Measurements from ENCODE around the gene OR4D11.
"Not testable (repeated sequence)": the region's sequence is repeated elsewhere in the genome, so short reads cannot be mapped to it uniquely, and the experiment has no call there.

OR4D11 gene

DNA sequence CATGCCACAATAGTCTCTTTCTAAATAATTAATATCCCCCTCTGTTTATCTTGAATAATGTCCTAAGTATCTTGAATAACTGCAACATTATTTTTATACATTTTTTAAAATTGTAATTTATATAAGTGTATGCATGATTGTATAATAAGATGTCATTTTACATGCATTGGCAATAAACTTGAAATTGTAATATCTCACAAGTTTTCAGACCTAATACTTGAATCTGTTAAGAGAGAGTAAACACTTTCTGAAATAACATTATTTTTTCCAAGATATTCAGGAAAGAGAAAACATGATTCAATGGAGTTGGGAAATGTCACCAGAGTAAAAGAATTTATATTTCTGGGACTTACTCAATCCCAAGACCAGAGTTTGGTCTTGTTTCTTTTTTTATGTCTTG is at the start of gene OR4D11:
Gene OR4D11, plus strand, starts transcription at position 301 of the 400 bp plus-strand sequence. Its CDS starts 0 bp downstream, at position 301.
- DNase-seq, result no peak

DNA sequence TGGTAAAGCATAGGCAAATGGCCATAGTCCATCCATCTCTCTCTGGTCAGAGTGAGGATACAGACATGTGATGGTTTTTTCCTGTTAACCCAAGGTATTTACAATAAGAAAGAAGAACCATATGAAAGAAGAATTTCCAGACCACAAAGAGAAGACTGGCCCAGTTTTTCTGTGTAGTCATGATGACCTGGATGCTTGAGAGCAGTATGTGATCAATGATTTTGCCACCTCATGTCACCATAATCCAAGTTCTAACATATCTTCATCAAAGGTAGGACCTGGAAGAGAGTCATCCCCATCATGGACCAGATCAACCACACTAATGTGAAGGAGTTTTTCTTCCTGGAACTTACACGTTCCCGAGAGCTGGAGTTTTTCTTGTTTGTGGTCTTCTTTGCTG is 46.7 kb upstream of the OR4D11 start, which contains the start of gene OR4D6:
Gene OR4D6, plus strand, starts transcription at position 301 of the 400 bp plus-strand sequence. Its CDS starts 0 bp downstream, at position 301.
- no peak for DNase-seq

DNA sequence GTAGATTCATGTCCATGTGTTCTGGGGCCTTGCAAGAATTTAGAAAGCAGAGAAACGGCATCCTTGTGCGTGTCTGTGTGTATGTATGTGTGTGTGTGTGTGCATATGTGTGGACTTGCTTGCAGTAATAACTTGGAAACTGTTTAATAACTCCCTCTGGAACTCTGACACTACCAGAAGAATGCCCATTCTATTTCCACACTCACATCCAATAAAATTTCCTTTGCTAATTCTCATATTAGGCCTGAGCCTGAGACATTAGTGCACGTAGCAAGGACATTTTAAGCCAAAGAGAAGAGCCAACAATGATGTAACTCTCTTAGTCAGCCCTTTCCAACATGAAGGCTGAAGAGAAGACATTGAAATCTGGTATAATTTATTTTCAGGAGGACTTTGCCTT is 43.5 kb upstream of the OR4D11 start:
- DNase-seq, result no peak

DNA sequence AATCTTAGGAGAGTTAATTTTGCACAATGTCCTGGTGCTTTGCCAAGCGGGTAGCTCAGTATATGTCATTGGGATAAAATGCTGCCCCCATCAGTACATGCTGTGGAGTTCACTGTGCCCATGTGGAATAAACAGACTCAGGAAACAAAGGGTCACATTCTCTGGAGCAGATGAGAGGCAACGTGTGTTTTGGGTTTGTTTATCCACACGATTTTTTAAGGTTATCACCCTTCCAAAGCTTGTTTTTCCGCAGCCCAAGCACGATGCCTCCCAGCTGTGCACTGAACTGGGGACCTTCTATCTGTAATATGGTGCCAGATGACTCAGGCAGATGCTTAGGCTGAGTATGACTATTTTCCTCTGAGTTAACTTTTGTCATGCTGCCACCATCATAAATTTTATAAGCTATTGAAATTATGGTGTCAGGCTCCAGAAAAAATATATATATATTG is 40.2 kb upstream of the OR4D11 start:
- no peak for DNase-seq

DNA sequence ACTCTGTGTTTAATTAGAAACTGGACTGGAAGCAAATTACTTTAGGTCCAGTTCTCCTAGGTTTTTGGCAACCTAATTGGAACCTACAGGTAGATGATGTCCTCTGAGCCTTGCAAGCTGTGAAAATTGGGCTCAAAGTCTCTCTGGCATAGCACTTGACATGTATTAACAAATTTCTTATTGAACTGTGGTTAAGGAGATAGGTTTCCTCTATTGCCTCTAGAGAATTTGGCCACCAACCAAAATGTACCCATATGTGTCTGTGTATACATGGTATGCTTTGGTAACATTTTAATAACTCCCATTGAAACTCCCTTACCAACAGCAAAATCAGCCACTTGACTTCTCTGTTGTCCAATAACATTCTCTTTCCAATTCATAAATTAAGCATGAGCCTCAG is 30.4 kb upstream of the OR4D11 start, which contains the start of gene OR4D10:
Gene OR4D10, plus strand, starts transcription at position 301 of the 400 bp plus-strand sequence. CDS start 4,115 bp downstream, outside the sequence.
- no peak for DNase-seq

DNA sequence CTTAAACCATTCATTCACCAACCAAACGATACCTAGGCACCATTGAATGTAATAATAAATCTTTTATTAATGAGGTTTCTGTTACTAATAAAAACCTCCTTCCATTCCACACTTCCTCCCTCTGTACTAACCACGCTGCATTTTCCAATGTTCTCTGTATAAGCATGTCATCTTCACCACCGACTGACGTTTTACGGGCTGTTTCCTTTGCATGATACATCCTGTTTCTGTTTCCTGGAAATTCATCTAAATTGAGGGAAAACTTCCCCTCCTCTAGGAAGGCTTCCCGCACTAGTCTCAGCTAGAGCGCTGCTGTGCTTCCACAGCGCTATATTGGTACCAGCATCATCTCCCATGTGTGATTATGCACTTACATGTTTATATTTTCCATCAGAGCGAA is 28.2 kb upstream of the OR4D11 start:
- no peak for DNase-seq

DNA sequence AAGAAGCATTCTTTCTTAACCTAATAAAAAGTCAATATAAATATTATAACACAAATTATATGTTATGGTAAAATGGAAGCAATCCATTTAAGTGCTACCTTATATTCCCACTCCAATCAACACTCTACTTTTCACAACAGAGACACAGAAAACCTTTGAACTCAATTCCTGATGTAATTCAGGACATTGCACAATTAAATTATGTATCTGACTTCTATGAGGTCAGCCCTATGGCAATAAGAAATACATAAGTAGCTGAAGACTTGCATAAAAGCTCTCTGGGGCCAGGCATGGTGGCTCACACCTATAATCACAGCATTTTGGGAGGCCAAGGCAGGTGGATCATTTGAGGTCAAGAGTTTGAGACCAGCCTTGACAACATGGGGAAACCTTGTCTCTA is 23.5 kb upstream of the OR4D11 start:
- no peak for DNase-seq

DNA sequence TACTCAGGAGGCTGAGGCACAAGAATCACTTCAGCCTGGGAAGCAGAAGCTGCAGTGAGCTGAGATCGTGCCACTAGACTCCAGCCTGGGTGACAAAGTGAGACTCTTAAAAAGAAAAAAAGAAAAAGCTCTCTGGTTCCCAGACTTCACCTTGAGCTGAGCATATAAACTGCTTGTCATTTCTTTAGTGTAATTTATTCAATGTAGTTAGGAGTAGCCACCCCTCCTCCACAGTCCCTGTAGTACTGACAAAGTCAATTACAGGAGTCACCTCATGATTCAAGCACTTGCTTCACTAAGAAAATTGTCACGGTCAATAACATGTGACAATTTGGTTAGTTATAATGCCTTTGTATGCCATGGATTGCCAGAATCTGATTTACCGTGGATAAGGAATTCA is 23.0 kb upstream of the OR4D11 start:
- DNase-seq, result no peak

DNA sequence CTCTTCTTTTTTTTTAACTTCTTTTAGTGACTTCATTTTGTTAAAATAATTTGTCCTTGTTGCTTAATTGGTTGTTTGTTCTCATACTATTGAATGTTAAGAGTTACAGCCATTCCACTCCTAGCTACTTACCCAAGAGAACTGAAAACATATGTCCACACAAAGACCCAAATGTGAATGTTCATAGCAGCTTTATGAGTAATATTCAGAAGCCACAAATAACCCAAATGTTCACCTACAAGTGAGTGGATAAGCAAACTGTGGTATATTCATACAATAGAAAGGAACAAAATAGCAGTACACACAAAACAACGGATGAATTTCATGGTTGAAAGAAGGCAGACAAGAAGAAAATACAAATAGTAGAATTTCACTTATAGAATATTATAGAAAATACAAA is 1.4 kb upstream of the OR4D11 start:
- DNase-seq, result no peak

DNA sequence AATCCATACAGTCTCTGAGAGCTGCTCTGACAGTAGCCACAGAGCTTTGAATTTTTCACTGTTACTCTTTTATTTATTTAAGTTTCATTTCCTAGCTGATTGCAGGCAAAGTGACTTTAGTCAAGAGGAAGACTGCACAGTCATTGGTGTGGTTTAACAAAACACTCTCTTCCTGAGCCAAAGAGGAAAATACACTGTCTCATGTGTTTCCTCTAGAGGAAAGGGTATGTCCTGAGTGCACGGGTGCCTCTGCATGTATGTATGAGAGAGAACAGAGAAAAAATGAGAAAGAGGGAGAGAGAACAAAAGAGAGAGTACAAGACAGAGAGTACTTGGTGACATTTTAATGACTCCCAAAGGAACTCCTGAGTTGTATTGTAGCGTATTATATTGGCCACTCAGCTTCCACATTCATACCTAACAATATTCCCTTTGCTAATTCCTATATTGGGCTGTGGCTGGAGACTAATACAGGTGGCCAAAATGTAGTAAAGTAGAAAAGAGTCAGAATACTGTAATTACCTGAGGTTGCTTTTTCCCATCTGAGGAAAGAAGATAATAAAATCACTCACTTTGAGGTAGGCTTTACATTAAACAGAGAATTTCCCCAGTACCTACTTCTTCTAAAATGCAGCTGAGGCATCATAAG is 7.7 kb downstream of the OR4D11 start, which contains the start of gene OR4D9:
Gene OR4D9, plus strand, starts transcription at position 599 of the 649 bp plus-strand sequence. CDS start 3,374 bp downstream, outside the sequence.
- DNase-seq, result no peak

DNA sequence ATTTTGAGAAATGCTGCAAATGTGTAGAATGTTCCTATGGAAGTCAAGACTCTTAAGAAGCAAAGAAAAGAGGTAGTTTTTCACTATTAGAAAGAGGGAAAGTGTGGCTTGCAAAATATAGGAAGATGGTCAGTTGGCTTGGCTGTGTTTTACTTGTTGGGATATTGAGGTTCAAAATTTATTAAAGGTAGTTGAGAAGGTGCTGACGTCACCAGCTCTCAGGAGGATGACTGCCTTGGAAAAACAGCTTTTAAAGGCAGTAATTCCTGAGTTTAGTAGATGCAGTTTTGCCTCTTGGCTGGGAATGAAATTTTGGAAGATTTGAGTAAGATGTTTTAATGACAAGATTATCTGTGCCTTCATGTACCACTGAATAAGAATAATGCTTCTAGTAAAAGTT is 8.3 kb downstream of the OR4D11 start:
- DNase-seq, result no peak

DNA sequence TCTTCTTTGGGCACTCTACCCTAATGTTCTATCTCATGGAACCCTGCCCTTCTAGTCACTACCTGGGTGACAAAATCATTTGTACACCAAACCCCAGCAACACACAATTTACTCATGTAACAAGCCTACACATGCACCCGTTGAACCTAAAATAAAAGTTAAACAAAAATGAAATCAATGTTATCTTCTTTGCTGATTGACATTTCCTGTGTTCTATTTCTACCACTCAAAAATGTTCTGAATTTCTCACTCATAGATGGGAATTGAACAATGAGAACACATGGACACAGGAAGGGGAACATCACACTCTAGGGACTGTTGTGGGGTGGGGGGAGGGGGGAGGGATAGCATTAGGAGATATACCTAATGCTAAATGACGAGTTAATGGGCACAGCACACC is 16.8 kb downstream of the OR4D11 start:
- DNase-seq, result not testable (repeated sequence)

DNA sequence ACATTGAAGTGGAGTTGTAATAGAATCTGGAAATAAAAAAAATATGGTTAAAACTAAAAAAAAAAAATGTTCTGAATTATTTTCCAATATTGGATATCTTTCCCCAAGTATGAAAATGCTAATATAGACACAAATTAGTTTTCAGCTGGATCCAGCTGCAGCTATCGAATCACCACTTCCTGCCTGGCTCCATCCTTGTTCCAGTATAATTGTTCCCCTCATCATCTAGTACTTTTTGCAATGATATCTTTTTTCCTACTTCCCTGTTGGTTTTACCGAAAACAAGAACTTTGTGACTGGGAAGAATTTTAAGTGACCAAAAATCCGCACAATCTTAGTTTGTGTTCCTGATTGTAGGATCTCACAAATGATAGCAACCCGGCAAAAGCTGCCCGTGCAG is 17.4 kb downstream of the OR4D11 start:
- no peak for DNase-seq

DNA sequence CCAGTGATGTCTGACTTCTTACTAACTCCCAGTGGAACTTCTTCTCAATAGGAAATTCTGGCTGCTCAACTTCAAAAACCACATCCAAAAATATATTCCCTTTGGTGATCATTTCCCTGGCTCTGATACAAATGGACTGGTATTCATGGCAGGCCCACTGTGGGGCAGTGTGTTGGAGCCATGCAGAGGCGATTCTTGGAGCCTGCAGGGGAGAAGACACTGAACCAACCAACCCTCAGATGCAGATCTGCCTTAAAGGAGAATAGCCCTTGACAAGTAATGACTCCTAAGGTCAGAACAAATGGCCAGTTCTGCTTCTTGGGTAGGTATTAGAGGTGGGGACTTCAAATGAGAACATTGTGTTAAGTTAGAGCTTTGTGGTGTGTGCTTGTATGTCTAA is 20.2 kb downstream of the OR4D11 start:
- DNase-seq, result no peak

DNA sequence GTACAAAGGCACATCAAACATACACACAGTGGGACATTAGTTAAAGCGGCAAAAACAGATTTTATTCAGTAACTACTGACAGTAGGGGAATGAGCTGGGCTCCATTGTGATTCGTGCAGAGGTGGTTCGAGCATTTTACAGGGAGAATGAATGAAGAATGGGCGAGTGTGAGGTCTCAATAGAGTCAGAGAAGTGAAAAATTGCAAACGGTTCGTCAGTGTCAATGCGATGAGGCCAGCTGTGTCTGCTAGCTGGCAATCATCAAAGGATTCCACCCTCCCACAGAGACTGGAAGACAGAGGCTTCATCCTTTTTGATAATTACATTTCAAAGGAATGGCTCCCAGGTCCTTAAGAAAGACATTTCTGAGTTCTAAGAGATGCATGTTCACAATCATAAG is 25.3 kb downstream of the OR4D11 start:
- DNase-seq, result no peak

DNA sequence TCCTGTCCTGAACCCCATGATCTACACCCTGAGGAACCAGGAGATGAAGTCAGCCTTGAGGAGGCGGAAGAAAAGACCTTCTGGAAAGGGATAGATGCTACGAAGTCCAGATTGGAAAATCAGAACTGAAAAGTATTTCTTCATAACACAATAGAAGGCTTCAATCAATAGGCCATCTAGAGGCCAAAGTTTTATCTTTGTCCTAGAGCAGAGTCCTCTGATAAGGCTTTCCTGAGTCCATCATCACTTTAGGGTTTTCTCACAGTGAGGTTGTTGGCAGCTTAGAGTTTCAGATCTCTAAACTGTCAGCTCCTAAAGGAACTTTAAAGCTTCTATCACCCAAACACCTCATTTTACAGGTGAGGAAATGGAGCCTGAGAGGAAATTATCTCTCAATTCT is 29.2 kb downstream of the OR4D11 start:
- no peak for DNase-seq

DNA sequence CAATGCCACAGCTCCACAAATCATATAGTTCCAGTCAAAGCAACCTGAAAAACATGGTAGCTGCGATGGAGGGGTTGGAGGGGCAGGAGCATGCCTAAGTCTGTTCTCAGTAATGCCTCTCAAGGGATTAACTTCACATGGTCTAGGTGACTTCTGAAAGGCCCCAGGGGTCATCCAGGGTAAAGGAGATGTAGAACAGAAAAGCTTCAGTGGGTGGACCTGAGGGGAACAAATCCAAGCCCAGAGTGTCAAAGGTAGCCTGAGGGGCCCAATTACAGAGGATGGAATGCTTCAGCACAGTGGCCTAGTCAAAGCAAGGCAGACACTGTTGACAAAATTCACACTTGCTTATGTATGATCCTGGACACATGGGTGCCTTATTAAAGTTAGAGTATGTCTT is 31.3 kb downstream of the OR4D11 start:
- DNase-seq, result no peak

DNA sequence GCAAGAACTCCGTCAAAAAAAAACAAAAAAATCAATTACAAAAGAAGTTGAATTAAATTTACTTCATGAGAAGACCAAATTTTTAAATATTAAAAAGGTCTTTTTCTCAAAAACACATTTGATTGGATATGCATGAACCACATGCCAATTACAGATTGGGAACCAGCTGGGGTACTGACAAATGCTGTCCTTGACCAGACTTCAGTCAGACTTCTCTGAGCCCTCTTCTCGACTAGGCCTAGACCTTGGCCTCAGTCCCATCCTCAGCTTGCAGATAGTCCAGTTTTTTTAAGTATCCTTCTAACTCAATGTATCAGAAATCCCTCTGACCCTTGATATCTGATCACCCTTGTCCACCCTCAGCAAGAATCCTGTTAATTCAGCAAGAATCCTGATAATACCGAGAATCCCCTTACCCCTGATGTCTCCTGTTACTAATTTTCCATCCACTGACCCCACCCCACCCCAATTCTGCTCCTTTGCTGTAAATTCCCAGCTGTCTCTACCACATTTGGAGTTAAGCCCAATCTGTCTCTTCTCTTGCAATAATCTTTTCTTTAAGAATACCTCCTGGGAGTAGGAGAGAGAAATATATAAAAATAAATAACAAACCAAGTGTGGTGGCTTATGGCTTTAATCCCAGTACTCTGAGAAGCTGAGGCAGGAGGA is 38.9 kb downstream of the OR4D11 start:
- DNase-seq, result no peak

DNA sequence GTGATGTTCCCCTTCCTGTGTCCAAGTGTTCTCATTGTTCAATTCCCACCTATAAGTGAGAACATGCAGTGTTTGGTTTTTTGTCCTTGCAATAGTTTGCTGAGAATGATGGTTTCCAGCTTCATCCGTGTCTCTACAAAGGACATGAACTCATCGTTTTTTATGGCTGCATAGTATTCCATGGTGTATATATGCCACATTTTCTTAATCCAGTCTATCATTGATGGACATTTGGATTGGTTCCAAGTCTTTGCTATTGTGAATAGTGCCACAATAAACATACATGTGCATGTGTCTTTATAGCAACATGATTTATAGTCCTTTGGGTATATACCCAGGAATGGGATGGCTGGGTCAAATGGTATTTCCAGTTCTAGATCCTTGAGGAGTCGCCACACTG is 40.3 kb downstream of the OR4D11 start:
- not testable (repeated sequence) for DNase-seq

DNA sequence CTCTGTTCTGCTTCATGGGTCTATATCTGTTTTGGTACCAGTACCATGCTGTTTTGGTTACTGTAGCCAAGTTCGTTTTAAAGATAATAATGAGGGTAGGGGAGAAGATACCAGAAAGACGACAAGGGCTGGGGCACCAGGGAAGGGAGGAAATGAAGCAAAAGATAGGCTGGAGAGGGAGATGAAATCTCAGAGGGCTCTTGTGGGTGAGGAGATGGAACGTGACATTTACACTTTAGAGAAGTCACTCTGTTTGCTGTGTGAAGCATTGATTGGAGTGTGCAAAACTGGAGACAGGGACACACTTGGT is 41.4 kb downstream of the OR4D11 start:
- DNase-seq, result no peak

DNA sequence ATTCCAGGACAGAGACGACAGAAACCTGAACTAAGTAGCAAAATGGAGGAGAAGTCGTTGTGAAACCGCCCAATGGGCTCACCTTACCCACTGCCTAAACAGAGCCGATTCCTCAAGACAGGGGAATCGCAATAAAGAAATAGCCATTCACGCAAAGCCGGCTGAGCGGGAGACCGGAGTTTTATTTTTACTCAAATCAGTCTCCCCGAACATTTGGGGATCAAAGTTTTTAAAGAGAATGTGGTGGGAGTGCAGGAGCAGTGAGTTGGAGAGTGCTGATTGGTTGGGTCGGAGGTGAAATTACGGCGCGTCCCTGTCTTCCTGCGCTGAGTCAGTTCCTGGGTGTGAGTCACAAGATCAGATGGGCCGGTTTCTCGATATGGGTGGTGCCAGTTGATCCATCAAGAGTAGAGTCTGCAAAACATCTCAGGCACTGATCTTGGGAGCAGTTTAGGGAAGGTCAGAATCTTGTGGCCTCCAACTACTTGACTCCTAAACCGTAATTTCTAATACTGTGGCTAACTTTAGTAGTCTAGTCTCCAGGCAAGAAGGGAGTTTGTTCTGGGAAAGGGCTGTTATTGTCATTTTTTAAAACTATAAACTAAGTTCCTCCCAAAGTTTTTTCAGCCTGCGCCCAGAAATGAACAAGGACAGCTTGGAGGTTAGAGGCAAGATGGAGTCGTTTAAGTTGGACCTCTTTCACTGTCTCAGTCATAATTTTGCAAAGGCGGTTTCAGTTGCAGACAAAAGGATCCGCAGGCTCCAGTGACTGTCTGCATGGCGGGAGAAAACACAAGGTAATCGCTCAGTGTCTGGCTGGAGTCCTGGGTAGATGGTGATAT is 42.0 kb downstream of the OR4D11 start:
- no peak for DNase-seq

DNA sequence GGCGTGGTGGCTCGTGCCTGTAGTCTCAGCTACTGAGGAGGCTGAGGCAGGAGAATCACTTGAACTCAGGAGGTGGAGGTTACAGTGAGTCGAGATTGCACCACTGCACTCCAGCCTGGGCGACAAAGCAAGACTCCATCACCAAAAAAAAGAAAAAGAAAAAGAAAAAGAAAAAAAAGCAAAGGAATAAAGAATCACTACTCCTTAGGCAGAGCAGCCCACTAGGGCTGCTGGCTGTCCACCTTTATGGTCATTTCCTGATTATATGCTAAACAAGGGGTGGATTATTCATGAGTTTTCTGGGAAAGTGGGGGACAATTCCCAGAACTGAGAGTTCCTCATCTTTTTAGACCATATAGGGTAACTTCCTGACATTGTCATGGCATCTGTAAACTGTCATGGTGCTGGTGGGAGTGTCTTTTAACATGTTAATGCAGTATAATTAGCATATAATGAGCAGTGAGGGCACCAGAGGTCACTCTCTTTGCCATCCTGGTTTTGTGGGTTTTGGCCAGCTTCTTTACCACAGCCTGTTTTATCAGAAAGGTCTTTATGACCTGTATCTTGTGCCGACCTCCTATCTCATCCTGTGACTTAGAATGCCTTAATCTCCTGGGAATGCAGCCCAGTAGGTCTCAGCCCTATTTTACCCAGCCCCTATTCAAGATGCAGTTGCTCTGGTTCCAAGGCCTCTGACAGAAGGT is 44.4 kb downstream of the OR4D11 start:
- not testable (repeated sequence) for DNase-seq

DNA sequence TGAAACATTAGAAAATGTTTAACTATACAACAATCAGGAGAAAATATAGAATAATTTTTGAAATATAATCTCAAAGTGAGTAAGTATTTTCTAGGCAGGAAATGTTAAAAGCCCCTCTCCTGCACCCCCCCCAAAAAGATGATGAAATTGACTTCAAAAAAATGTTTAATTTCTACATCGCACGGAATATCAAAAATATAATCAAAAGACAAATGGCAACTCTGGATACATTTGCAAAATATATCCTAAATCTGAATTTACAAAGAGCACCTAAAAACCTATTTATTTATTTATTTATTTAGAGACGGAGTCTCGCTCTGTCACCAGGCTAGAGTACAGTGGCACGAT is 44.9 kb downstream of the OR4D11 start:
- DNase-seq, result no peak
